ENCODE results near the gene ARHGEF11.
A peak's percentile ranks its signal among the peaks of the same experiment; 100 is the strongest.
"Not testable (repeated sequence)": the region's sequence is repeated elsewhere in the genome, so short reads cannot be mapped to it uniquely, and the experiment has no call there.

ARHGEF11 gene

GRCh38 chr1:157045250-157046218 is at the start of gene ARHGEF11:
Gene ARHGEF11 (minus strand): TSS chr1:157045742. CDS start chr1:157044330, 1,412 bp downstream.
- DNase-seq: peak; percentile 0

GRCh38 chr1:157095091-157095490 is 49.5 kb upstream of the ARHGEF11 start:
- no peak for DNase-seq

GRCh38 chr1:157092831-157093230 is 47.3 kb upstream of the ARHGEF11 start:
- no peak for DNase-seq

- DNase-seq: no peak
These were observed 46.2 kb upstream of the ARHGEF11 start for GRCh38 chr1:157091668-157092273.

GRCh38 chr1:157091186-157091585 is 45.6 kb upstream of the ARHGEF11 start:
- DNase-seq: no peak

- DNase-seq: no peak
These were observed 45.2 kb upstream of the ARHGEF11 start for GRCh38 chr1:157090771-157091170.

- DNase-seq: peak; percentile 77
These were observed 44.7 kb upstream of the ARHGEF11 start for GRCh38 chr1:157090196-157090647.

GRCh38 chr1:157089789-157090188 is 44.2 kb upstream of the ARHGEF11 start:
- no peak for DNase-seq

GRCh38 chr1:157088607-157089006 is 43.1 kb upstream of the ARHGEF11 start:
- DNase-seq: no peak

GRCh38 chr1:157087030-157087429 is 41.5 kb upstream of the ARHGEF11 start:
- DNase-seq: no peak

- no peak for DNase-seq
These were observed 40.8 kb upstream of the ARHGEF11 start for GRCh38 chr1:157086299-157086698.

- DNase-seq: no peak
These were observed 39.9 kb upstream of the ARHGEF11 start for GRCh38 chr1:157085421-157085820.

GRCh38 chr1:157084720-157085119 is 39.2 kb upstream of the ARHGEF11 start:
- no peak for DNase-seq

GRCh38 chr1:157081707-157082106 is 36.2 kb upstream of the ARHGEF11 start:
- no peak for DNase-seq

GRCh38 chr1:157080714-157081113 is 35.2 kb upstream of the ARHGEF11 start:
- DNase-seq: no peak

GRCh38 chr1:157077394-157077793 is 31.9 kb upstream of the ARHGEF11 start:
- DNase-seq: no peak

- DNase-seq: peak; percentile 1
These were observed 28.6 kb upstream of the ARHGEF11 start for GRCh38 chr1:157073944-157074685.

GRCh38 chr1:157069601-157070000 is 24.1 kb upstream of the ARHGEF11 start:
- DNase-seq: no peak

GRCh38 chr1:157059241-157059640 is 13.7 kb upstream of the ARHGEF11 start:
- not testable (repeated sequence) for DNase-seq

- no peak for DNase-seq
These were observed 10.7 kb upstream of the ARHGEF11 start for GRCh38 chr1:157056269-157056668.

GRCh38 chr1:157055729-157056128 is 10.2 kb upstream of the ARHGEF11 start:
- not testable (repeated sequence) for DNase-seq

- DNase-seq: no peak
These were observed 5.3 kb upstream of the ARHGEF11 start for GRCh38 chr1:157050836-157051235.

GRCh38 chr1:157047062-157047410 is 1.5 kb upstream of the ARHGEF11 start:
- no peak for DNase-seq
